Measurements from ENCODE around the gene SHD. TPM values are rescaled to one million over a fixed set of nuclear protein-coding genes. Genes with fewer than 3 reads are reported as not detected.

Gene SHD
- total and polyA plus RNA-seq, 9 of the 15 experiments (the other 6 are each of a cell fraction or from before 2014, with no cell fraction given) = 0.05 to 0.62 (median 0.15) TPM; not detected in 5

GRCh38 chr19:4326837-4327251, 47.8 kb downstream of the SHD start (continued):
- TF ChIP-seq GTF3C2 (IDR thresholded peaks at IDR 0.05; ENCODE audit: borderline replicate concordance, extremely low read depth, insufficient read length) (no peak), KDM1A (IDR thresholded peaks at IDR 0.05) (peak in 1 of 2 experiments; percentile 11; a peak in 1 of 4 replicates), ZNF398 (CRISPR knock-in tag; IDR thresholded peaks at IDR 0.05) (no peak), MCM2 (IDR thresholded peaks at IDR 0.05; ENCODE audit: low read depth) (no peak), CCNT2 (IDR thresholded peaks at IDR 0.05; ENCODE audit: borderline replicate concordance, extremely low read depth, insufficient read length, low read depth, low read length) (peak; percentile 13), ZNF778 (CRISPR knock-in tag; IDR thresholded peaks at IDR 0.05) (no peak), ARHGAP35 (IDR thresholded peaks at IDR 0.05; ENCODE audit: partially characterized antibody) (no peak), CHD4 (IDR thresholded peaks at IDR 0.05; ENCODE audit: insufficient read depth, insufficient replicate concordance, low read depth, low read length, poor library complexity, severe bottlenecking) (no peak), NR2F6 (CRISPR knock-in tag; IDR thresholded peaks at IDR 0.05) (no peak), RBM34 (IDR thresholded peaks at IDR 0.05; ENCODE audit: borderline replicate concordance, insufficient read depth, low read length) (no peak), STAG1 (CRISPR knock-in tag; IDR thresholded peaks at IDR 0.05; ENCODE audit: borderline replicate concordance) (no peak), PML (IDR thresholded peaks at IDR 0.05; ENCODE audit: low read length) (no peak; the same call in 1 of the 2 replicates), LEF1 (IDR thresholded peaks at IDR 0.05) (0 out of 2 replicates have a peak, but pooled peaks have one; percentile 12)
- TF ChIP-seq, protein P1, sequence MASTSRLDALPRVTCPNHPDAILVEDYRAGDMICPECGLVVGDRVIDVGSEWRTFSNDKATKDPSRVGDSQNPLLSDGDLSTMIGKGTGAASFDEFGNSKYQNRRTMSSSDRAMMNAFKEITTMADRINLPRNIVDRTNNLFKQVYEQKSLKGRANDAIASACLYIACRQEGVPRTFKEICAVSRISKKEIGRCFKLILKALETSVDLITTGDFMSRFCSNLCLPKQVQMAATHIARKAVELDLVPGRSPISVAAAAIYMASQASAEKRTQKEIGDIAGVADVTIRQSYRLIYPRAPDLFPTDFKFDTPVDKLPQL (IDR thresholded peaks at IDR 0.05; ENCODE audit: extremely low read depth, insufficient read length) = no peak
- TF ChIP-seq, protein P2, sequence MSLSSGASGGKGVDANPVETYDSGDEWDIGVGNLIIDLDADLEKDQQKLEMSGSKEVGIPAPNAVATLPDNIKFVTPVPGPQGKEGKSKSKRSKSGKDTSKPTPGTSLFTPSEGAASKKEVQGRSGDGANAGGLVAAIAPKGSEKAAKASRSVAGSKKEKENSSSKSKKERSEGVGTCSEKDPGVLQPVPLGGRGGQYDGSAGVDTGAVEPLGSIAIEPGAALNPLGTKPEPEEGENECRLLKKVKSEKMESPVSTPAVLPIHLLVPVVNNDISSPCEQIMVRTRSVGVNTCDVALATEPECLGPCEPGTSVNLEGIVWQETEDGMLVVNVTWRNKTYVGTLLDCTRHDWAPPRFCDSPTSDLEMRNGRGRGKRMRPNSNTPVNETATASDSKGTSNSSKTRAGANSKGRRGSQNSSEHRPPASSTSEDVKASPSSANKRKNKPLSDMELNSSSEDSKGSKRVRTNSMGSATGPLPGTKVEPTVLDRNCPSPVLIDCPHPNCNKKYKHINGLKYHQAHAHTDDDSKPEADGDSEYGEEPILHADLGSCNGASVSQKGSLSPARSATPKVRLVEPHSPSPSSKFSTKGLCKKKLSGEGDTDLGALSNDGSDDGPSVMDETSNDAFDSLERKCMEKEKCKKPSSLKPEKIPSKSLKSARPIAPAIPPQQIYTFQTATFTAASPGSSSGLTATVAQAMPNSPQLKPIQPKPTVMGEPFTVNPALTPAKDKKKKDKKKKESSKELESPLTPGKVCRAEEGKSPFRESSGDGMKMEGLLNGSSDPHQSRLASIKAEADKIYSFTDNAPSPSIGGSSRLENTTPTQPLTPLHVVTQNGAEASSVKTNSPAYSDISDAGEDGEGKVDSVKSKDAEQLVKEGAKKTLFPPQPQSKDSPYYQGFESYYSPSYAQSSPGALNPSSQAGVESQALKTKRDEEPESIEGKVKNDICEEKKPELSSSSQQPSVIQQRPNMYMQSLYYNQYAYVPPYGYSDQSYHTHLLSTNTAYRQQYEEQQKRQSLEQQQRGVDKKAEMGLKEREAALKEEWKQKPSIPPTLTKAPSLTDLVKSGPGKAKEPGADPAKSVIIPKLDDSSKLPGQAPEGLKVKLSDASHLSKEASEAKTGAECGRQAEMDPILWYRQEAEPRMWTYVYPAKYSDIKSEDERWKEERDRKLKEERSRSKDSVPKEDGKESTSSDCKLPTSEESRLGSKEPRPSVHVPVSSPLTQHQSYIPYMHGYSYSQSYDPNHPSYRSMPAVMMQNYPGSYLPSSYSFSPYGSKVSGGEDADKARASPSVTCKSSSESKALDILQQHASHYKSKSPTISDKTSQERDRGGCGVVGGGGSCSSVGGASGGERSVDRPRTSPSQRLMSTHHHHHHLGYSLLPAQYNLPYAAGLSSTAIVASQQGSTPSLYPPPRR (CRISPR knock-in tag; IDR thresholded peaks at IDR 0.05; ENCODE audit: borderline replicate concordance) = no peak
- TF ChIP-seq, protein P3, sequence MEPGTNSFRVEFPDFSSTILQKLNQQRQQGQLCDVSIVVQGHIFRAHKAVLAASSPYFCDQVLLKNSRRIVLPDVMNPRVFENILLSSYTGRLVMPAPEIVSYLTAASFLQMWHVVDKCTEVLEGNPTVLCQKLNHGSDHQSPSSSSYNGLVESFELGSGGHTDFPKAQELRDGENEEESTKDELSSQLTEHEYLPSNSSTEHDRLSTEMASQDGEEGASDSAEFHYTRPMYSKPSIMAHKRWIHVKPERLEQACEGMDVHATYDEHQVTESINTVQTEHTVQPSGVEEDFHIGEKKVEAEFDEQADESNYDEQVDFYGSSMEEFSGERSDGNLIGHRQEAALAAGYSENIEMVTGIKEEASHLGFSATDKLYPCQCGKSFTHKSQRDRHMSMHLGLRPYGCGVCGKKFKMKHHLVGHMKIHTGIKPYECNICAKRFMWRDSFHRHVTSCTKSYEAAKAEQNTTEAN (CRISPR knock-in tag; IDR thresholded peaks at IDR 0.05) = no peak
